Gastrocnemius medialis (tissue), 4 donors: Measurements from ENCODE around the gene MIB1. TPM values are rescaled to one million over a fixed set of nuclear protein-coding genes. Genes with fewer than 3 reads are reported as not detected.

ENCODE experiments used
- ATAC-seq, 2 donors: fragments of 150-250 bp; one replicate each; pipeline ENCODE4 v1.9.1; 2016
- DNase-seq, 2 donors: peaks; one replicate each; pipeline ENCODE4 v3.0.0-alpha.2; 2019
- H3K27ac ChIP-seq, 4 donors: fragments of 200-600 bp; sonication (generic); 1 replicate in 1 of 4; 2 replicates in 3 of 4; pipeline ENCODE4 v1.5.1; 2016 to 2018; ENCODE audit warnings: mild to moderate bottlenecking in 2 of 4, moderate library complexity in 1 of 4
- H3K27me3 ChIP-seq, 3 donors: fragments of 200-600 bp; sonication (generic) in 2 of 3; 1 replicate in 1 of 3; 2 replicates in 2 of 3; pipeline versions ENCODE4 v1.5.1 to v1.6.0; 2016 to 2019; ENCODE audit warnings: mild to moderate bottlenecking in 1 of 3, moderate library complexity in 1 of 3
- H3K36me3 ChIP-seq, 2 donors: fragments of 200-600 bp; sonication (generic) in 1 of 2; one replicate each; pipeline ENCODE4 v1.5.1; 2017 to 2018
- H3K4me1 ChIP-seq, 2 donors: fragments of 200-600 bp; sonication (generic) in 1 of 2; one replicate each; pipeline ENCODE4 v1.5.1; 2016 to 2017; ENCODE audit warnings: mild to moderate bottlenecking in 2 of 2
- H3K4me3 ChIP-seq, 4 donors: fragments of 200-600 bp; sonication (generic) in 3 of 4; 1 replicate in 1 of 4; 2 replicates in 3 of 4; pipeline ENCODE4 v1.5.1; 2016 to 2019; ENCODE audit warnings: mild to moderate bottlenecking in 2 of 4
- H3K9me3 ChIP-seq, 3 donors: fragments of 200-600 bp; sonication (generic) in 2 of 3; 1 replicate in 1 of 3; 2 replicates in 2 of 3; pipeline ENCODE4 v1.5.1; 2016 to 2019
- CTCF ChIP-seq, 5 experiments: fragments of 450-650 bp in 3 of 5; fragments of 200-600 bp in 2 of 5; sonication (generic) in 2 of 5; IDR thresholded peaks in 4 of 5; conservative IDR thresholded peaks in 1 of 5; 1 replicate in 4 of 5; 2 replicates in 1 of 5; pipeline ENCODE4 v1.5.1; 2016 to 2019; ENCODE audit warnings: antibody characterized with exemption in 5 of 5, mild to moderate bottlenecking in 3 of 5, moderate library complexity in 3 of 5
- POLR2A ChIP-seq, 2 donors: fragments of 450-650 bp; IDR thresholded peaks; one replicate each; pipeline ENCODE4 v1.6.1; 2017; ENCODE audit warnings: antibody characterized with exemption in 2 of 2, mild to moderate bottlenecking in 2 of 2, moderate library complexity in 2 of 2
- in situ Hi-C, 4 donors: fragments of 200-750 bp; cut with MboI; loops; one replicate each; pipeline versions ENCODE4 v1.15.0 to v1.8.0; 2017; ENCODE audit warnings: low sequenced_read_pairs in 4 of 4
- intact Hi-C: fragments of 100-400 bp; cut with DNase I; formaldehyde crosslinking; loops from one replicate; pipeline ENCODE4 v1.15.1; 2023; ENCODE audit warnings: low total_unique reads
- total RNA-seq, 4 donors: library from RNA; depleted of rRNA; stranded (reverse); fragments of >200 nt; gene quantifications; one replicate each; pipeline versions ENCODE4 v1.1.0 to v1.2.3, GENCODE V29; 2016

The MIB1 gene
- total RNA-seq, 4 donors from 2014 or later = 16.4 to 22.3 (median 21.6) TPM

DNA sequence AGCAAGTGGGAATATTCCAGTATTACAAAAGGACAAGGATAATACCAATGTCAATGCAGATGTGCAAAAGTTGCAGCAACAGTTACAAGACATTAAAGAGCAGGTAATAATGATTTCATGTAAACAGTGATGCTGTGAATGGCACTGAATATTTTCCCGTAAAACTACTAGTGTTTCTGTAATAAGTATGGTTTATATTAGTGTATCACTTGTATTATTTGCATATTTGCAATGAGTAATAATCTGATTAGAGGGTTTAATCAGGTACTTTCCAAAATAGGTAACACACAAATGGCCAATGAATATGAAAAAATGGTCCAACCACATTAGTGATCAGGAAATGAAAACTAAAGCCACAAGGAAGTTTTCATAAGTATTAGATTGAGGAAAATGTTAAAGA, 118.0 kb downstream of the MIB1 start:
- in situ Hi-C loops (no loop called here), intact Hi-C loops (loop anchor here (10.0 kb wide), 1 partner anchor 54 kb away; no protein-coding TSS in a partner anchor)
- ATAC-seq (no peak), DNase-seq (no peak)
- no peak overlapping the region for H3K4me3 ChIP-seq
- TF ChIP-seq POLR2A (IDR thresholded peaks at IDR 0.05) (no peak), CTCF (IDR thresholded peaks at IDR 0.05 in 4 of 5, conservative IDR thresholded peaks at IDR 0.05 in 1 of 5) (no peak)
- H3K36me3 ChIP-seq = peaks cover 0 to 48% of the 10 kb centered on the region in 2 donors
- H3K27me3 ChIP-seq = no peaks in the 10 kb centered on the region
- H3K27ac ChIP-seq = no peak overlapping the region
- H3K4me1 ChIP-seq = no peaks in the 10 kb centered on the region
- H3K9me3 ChIP-seq = no peaks in the 10 kb centered on the region

DNA sequence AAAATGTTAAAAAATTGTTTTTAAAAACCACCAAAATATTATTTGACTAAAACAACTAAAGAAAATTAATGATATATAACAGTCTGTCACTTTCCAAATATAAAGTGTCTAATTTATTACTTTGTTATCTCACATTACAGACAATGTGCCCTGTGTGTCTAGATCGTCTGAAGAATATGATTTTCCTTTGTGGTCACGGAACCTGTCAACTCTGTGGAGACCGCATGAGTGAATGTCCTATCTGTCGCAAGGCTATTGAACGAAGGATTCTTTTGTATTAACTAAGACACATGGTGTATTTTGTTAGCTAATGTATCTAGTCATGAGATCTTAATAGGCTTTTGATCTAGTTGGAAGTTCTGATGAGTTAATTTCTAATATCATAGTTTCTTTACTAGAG, 123.8 kb downstream of the MIB1 start:
- no peaks in the 10 kb centered on the region for H3K9me3 ChIP-seq
- no peak overlapping the region for H3K27ac ChIP-seq
- H3K36me3 ChIP-seq = peaks cover 0 to 47% of the 10 kb centered on the region in 2 donors
- no peak overlapping the region for H3K4me3 ChIP-seq
- TF ChIP-seq CTCF (IDR thresholded peaks at IDR 0.05 in 4 of 5, conservative IDR thresholded peaks at IDR 0.05 in 1 of 5) = no peak
- no peak for TF ChIP-seq POLR2A (IDR thresholded peaks at IDR 0.05)
- intact Hi-C loops = no loop called here
- DNase-seq = no peak
- H3K4me1 ChIP-seq = no peaks in the 10 kb centered on the region
- no peaks in the 10 kb centered on the region for H3K27me3 ChIP-seq
- no peak for ATAC-seq
- in situ Hi-C loops = no loop called here

- H3K36me3 ChIP-seq = peaks cover 0 to 46% of the 10 kb centered on the region in 2 donors
- H3K4me3 ChIP-seq = no peak overlapping the region
- H3K4me1 ChIP-seq = no peaks in the 10 kb centered on the region
- no peak for DNase-seq
- TF ChIP-seq CTCF (IDR thresholded peaks at IDR 0.05 in 4 of 5, conservative IDR thresholded peaks at IDR 0.05 in 1 of 5) = no peak
- TF ChIP-seq POLR2A (IDR thresholded peaks at IDR 0.05) = no peak
- H3K9me3 ChIP-seq = no peaks in the 10 kb centered on the region
- H3K27me3 ChIP-seq = no peaks in the 10 kb centered on the region
- ATAC-seq = no peak
- intact Hi-C loops = no loop called here
- H3K27ac ChIP-seq = no peak overlapping the region
- in situ Hi-C loops = no loop called here
Observed at GRCh38 chr18:21865043-21865442, 124.5 kb downstream of the MIB1 start.

DNA sequence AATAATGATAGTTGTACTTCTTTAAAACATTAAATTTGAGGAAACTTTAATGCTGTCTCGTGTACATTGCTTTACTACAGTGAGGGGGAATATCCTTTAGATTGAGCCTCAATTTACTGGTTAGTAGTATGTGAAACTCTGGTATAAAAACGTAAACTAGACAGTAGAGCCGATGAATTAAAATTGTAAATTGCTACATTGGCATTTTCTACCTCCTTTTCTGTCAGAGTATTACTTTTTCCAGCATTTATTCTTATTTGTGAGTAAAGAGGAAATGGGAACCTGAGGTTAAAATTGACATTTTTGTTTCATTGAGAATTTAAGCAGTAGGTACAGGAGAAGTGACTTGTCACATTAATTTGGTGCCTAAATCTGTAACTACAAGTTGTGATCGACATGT, 128.2 kb downstream of the MIB1 start:
- Histone ChIP-seq H3K27ac (no peak overlapping the region), H3K4me1 (no peaks in the 10 kb centered on the region), H3K36me3 (peaks cover 0 to 21% of the 10 kb centered on the region in 2 donors), H3K27me3 (no peaks in the 10 kb centered on the region), H3K9me3 (no peaks in the 10 kb centered on the region), H3K4me3 (no peak overlapping the region)
- in situ Hi-C loops (no loop called here), intact Hi-C loops (no loop called here)
- no peak for TF ChIP-seq POLR2A (IDR thresholded peaks at IDR 0.05)
- no peak for TF ChIP-seq CTCF (IDR thresholded peaks at IDR 0.05 in 4 of 5, conservative IDR thresholded peaks at IDR 0.05 in 1 of 5)
- ATAC-seq (no peak), DNase-seq (no peak)

GRCh38 chr18:21889570-21889969, 149.0 kb downstream of the MIB1 start:
- Histone ChIP-seq H3K9me3 (no peaks in the 10 kb centered on the region), H3K4me1 (no peaks in the 10 kb centered on the region), H3K36me3 (no peaks in the 10 kb centered on the region), H3K4me3 (no peak overlapping the region), H3K27me3 (no peaks in the 10 kb centered on the region), H3K27ac (no peak overlapping the region)
- in situ Hi-C loops (no loop called here), intact Hi-C loops (no loop called here)
- ATAC-seq (no peak), DNase-seq (no peak)
- TF ChIP-seq POLR2A (IDR thresholded peaks at IDR 0.05) (no peak), CTCF (IDR thresholded peaks at IDR 0.05 in 4 of 5, conservative IDR thresholded peaks at IDR 0.05 in 1 of 5) (no peak)
